Measurements from ENCODE around the gene CHRNB4.

DNA sequence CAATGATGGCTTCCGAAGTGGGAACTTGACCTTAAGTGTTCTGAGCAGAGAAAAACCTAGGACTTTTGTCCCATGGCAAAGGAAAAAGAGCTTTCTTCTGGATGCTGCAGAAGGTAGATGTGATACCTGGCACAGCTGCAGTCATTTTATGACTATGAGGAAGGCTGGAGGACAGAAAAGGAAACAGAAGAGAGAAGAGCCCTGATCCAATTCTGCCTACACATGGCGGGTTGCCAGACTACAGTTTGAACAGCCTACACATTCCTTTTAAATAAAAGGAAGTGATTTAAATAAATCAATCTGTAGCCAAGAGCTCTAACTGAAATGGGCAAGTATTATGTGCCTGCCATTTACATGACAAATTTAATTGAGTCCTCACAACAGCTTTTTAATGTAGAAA is 43.6 kb upstream of the CHRNB4 start:
- no peak for TF ChIP-seq CTCF (conservative IDR thresholded peaks at IDR 0.05 in 1 of 2, IDR thresholded peaks at IDR 0.05 in 1 of 2; ENCODE audit: low read depth in 1 of 2, low read length in 2 of 2)
- no peak for TF ChIP-seq EZH2 (IDR thresholded peaks at IDR 0.05; ENCODE audit: low read length, missing control alignments)

Measured in fibroblast of lung (primary cell).